DMS114 treated with DMSO at 0.1 percent for 48 hours (cell line): ENCODE results near the gene ITPRIPL2.

Experiments
- DNase-seq: peaks from one replicate; lab custom pipeline; 2025; ENCODE audit not compliant: unreplicated experiment; lab: John Stamatoyannopoulos, UW

ITPRIPL2 gene

DNA sequence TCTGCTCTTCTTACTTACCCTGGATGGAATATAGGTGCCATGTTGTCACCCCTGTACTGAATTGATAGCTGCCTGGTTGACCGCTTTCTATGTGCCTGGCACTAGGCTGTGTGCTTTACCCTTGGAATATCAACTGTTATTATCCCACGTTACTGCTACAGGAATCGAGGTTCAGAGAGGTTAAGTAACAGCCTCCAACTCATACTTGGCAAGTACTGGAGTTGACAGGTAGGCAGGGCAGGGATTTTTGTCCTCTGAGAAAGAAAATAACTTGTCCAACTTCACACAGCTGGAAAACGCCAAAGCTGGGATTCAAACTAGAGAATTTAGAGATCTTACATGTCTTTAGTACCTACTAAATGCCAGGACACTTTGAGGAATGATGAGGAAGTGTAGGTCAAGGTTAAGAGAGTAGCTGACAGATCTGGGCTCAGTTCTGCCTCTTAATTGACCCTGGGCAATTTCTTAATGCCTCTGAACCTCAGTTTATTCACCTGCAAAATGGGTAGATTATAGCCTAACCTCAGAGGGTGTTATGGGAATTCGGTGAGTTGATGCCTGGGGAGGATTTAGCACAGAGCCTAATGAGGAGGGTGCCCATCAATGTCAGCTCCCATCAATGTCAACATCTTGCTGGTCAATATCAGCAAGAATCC is 25.8 kb downstream of the ITPRIPL2 start:
- DNase-seq, result no peak

DNA sequence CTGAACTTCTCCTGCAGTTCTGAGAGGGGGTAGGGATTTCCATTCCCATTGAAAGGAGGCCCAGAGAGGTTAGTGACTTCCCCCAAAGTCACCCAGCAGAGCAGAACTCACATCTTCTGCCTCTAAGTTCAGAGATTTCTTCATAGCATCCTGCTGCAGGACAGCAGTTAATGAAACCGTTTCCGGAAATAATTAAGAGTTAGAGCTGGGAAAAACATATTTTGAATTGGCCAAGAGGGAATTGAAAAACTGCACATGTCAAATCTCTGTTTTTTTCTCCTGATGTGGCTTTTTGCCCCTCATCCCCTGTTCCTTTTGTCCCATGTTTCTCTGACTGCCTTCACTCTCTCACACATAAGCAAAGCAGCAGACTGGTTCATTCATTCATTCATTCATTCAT is 26.6 kb downstream of the ITPRIPL2 start:
- DNase-seq, result no peak

DNA sequence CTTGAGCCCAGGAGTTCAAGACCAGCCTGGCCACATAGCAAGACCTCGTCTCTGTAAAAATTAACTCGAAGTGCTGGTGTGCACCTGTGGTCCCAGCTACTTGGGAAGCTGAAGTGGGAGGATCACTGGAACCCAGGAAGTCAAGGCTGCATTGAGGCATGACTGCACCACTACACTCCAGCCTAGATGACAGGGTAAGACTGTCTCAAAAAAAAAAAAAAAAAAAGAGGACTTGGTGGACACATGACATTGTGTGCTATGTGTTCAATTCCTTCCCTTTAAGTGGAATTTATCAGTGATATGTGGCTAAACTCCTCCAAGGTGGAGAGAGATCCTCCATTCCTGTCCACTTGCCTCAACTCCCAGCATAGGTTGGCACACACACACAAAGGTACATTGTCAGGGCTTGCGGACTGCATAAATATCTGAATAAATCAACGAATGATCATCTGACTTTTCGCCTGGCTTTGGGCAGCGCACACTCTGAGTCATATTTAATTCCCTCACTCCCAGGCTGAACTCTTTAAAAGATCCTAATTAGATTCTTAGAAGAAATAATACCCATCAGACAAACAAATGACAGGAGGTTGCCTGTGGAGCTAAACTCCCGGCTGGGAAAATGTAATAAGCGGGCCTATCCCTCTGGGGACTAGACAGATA is 29.3 kb downstream of the ITPRIPL2 start:
- no peak for DNase-seq

DNA sequence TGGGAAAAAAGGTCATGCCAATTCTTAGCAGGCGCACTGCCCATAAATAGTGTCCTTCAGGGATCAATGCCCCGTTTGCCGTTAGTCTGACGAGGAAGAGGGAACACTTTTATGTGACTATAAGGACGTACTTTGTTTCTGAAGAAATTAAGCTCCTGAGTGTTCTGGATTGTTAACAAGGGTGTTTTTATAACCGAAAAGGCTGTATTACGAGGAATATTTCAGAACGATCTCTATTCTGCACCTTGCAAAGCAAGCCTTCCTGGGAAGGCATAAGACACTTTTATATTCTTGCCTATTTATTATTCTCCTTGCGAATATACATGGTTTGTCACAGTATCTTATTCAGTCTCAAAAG is 29.8 kb downstream of the ITPRIPL2 start:
- no peak for DNase-seq

DNA sequence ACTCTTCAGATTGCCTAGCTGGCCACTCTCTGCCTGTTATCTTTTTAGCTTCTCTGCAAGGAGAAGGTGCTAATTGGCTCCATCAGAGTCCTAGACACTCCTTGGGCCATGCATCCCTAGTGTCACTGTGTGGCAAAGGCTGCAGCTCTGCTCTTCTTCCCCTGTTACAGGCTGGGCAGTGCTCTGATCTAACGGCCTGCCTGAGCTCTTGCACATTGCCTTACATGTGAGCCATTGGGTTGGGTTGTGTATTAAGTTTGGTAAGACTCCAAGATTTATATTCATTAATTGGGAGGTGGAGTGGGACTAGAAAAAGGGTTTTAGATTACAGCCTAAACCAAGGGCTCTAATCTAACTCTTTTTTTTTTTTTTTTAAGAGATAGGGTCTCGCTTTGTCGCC is 31.2 kb downstream of the ITPRIPL2 start:
- DNase-seq, result no peak

DNA sequence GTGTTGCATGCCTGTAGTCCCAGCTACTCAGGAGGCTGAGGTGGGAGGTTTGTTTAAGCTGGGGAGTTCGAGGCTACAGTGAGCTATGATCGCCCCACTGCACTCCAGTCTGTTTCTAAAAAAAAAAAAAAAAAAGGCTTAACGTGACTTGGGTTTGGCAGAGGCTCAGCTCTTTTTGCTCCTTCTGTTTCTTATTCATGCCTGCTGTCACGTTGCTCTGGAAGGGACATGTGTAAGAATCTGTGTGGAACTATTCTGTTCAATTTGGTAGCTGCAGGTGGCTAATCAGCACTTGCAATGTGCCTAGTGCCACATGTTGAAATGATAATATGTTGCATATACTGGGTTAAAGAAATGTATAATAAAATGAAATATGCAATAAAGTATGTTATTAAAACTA is 33.4 kb downstream of the ITPRIPL2 start:
- no peak for DNase-seq

DNA sequence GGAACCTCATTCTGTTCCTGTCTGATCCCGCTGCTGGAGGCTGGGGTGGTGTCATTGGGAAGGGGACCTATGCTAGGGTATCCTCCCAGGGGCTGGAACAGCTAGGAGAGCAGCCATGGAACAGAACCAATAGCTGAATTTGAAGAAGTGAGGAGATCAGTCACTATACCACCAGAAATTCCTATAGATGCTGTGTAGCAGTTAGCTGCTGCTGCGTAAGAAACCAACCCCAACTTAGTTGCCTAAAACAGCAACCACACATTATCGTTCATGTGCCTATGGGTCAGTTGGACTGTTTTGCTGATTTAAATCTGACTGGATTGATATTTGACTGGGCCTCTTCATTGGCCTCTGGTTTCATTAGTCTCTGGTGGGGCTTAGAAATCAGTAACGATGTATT is 33.9 kb downstream of the ITPRIPL2 start:
- DNase-seq, result no peak

DNA sequence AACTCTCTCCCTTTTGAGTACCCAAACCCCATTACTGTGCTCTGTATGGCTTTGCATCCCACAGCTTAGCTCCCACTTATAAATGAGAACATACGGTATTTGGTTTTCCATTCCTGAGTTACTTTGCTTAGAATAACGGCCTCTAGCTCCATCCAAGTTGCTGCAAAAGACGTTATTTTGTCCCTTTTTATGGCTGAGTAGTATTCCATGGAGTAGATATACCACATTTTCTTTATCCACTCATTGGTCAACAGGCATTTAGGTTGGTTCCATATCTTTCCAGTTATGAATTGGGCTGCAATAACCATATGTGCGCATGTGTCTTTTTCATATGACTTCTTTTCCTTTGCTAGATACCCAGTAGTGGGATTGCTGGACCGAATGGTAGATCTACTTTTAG is 34.4 kb downstream of the ITPRIPL2 start:
- DNase-seq, result no peak

DNA sequence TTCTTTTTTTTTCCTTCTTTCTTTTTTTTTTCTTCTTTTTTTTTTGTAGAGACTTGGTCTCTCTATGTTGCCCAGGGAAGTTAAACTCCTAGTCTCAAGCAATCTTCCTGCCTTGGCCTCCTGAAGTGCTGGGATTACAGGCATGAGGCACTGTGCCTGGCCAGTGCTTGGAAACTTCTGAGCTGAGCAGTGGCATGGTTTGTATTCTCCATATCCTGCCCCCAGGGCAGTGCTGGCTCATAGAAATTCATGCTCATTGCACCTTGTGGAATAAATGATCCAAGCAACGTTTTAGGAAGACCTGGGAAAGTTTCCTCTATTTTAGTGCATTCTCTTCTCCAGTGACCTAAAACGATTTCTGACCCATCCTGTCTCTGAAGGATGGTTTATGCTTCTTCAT is 37.5 kb downstream of the ITPRIPL2 start:
- no peak for DNase-seq

DNA sequence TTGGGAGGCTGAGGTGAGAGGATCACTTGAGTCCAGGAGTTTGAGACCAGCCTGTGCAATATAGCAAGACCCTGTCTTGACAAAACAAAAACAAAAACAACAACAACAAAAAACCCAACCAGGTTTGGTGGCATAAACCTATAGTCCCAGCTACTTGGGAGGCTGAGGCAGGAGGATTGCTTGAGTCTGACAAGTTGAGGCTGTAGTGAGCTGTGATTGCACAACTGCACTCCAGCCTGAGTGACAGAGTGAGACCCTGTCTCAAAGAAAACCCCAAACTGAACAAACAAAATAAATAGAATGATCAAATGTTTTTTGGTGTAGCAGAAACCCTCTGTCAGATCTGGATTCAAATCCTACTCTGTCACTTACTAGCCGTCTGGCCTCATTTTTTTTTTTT is 38.3 kb downstream of the ITPRIPL2 start:
- DNase-seq, result no peak

DNA sequence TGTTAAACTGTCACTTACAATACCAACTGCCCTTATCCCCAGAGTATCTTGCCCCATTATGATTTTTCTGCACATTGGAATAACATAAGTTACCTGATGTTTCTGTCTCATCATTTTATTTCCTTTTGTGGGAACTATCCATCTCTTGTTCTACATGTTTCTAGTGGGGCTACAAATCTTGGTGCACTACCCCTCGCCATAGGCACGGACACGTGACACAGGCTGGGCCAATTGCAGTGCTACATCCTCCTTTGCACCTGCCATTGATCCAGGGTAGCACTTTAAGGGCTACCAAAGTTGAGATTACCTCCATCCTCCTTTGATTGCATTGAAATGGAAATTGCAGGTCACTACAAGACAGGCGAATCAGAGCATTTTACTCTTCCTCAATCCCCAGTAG is 40.1 kb downstream of the ITPRIPL2 start:
- DNase-seq, result no peak

DNA sequence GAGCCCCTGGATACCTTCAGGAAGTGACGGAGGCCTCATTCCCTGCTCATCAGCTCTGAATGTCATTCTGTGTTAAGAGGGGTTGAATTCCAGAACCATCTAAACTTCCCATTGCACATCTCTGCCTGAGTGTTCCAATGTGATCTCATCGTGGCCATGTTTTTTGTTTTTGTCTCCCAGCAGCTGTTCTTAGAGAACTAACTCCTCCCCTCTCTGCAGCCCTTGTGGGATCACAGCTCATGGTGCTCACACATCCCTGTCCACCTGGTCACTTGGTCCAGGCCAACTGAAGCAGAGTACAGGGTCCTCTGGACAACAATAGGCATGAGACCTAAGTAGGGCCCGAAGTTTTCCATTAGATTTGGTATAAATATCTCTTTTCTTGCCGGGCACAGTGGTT is 48.3 kb downstream of the ITPRIPL2 start:
- DNase-seq, result no peak

DNA sequence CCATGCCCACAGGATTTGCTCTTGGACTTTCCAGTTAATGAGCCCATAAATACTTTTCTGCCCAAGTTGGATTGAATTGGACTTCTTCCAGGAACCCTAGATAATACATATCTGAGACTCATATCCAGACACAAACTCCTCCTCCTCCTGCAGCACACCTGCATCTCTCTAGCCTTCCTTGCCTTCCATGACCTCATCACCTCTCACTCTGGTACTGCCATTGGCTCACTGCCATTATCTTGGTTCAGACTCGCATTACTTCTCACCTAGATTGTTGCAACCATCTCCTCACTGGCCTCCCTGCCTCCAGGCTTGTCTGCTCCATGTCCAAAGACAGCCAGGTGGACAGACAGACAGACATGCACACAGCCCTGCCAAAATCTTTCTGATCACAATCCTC is 49.5 kb downstream of the ITPRIPL2 start:
- DNase-seq, result no peak

DNA sequence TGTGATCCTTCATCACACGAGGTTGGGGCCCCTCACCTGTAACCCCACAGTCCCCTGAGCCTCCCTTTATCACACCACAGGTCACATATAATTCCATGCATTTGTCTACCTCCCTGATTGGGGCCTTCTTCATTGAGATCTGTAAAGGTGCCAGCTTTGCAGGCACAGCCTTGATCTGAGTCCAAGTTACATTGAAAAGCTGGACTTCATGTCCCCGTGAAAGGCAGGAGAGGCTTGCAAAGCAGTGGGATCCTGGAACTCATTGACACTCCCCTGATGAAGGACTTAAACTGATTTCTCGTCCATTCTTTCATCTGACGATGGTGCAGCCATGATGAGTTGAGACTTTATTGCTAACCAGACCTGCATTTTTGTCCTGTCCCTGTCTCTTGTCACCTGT is 50.5 kb downstream of the ITPRIPL2 start:
- no peak for DNase-seq

DNA sequence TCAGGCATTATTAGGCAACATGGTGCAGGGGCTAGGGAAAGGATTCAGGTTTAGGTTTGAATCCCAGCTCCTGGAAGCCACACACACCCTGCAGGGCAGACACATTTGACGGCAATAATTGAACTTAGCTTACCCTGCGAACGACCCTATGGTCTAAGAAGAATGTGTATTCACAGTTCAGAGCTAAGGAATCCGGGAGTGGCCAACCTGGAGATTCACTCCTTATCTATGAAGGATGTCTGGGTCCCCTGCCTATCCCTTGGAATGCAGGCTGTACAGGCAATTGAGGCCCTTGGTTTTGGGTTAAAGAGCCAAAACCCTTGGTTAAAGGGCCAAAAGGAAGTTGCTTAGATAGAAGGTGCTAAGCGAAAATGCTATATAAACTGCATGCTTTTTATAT is 51.3 kb downstream of the ITPRIPL2 start:
- no peak for DNase-seq

DNA sequence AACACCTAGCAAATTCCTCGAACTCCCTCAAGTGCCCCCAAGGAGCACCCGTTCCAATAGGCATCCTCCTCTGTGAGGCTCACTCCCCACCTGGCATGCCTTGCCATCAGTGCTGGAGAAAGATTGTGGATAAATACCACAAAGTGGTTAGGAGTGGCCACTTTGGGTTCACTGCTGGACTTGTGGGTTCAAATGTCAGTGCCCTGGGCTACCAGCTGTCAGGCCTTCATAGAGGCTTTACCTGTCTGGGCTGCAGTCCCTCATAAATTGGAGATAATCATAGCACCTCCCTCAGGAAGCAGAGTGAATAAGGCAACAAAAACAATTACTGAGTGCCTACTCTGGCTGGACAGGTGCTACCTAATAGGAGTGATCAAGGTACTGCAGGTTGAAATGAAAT is 52.7 kb downstream of the ITPRIPL2 start:
- DNase-seq, result no peak

DNA sequence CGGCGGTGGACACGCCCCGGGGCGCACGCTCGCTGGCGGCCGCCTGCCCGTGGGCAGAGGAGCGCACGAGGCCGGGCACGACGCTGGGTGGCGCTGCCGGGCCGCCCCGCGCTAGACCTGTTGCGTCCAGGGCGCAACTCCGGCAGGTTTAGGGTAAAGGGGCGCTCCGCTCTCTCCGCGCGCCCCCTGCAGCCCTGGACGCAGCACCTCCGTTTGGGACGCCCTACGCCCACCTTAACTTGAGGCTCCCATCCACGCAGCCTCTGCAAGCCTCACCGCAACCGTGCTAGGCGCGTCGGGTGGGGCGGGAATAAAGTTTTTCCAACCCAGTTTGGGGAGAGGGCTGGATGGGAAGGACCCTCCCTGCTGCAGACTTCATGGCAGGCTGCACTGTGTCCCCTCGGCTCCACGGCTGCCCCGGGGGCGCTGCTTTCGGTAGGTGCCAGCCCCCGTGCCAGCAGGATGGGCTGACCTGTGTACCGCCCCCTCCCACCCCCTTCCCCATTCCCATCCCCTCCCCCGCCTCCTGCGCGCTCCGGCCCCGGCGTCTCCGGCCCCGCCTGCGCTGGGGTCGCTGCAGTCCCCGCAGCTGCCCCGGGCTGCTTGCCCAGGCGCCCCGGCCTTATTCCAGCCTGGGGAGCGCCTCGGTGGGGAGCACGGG is 54.1 kb downstream of the ITPRIPL2 start, which contains the start of gene SYT17:
TSS of gene SYT17 (plus strand) at position 531 of the 661 bp plus-strand sequence. CDS start 407 bp downstream, outside the sequence.
- peak; percentile 34 for DNase-seq

DNA sequence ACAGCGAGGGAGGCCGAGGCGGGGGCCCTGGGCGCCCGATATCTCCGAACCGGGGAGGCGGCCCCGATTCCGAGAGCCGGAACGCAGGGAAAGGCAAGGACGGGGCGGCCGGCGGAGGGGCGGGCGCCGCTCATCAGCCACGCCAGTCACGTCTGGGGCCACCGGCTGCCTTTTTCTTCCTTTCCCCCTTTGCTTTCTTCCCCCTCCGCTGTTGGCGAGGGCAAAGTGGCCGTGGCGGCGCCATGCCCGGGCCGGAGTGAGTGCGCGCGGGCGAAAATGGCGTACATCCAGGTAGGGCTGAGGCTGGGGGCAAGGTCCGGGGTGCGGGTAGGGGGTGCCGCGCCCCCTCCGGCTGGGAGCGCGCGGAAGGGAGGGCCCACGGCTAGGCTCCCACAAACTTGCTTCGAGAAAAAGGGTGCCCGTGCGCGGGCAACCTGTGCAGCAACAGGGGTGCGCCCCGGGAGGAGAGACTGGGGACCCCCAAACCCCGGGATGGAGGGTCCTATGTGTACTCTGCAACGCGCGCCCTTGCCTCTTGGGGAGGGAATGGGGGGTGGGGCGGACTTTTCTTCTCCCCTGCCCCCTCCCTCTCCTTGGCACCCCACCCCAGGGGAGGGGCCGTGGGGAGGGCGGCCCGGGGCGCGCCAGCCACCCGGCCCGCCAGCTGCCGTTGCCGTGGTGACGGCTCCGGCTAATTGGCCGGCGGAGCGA is 54.8 kb downstream of the ITPRIPL2 start:
- DNase-seq, result no peak

DNA sequence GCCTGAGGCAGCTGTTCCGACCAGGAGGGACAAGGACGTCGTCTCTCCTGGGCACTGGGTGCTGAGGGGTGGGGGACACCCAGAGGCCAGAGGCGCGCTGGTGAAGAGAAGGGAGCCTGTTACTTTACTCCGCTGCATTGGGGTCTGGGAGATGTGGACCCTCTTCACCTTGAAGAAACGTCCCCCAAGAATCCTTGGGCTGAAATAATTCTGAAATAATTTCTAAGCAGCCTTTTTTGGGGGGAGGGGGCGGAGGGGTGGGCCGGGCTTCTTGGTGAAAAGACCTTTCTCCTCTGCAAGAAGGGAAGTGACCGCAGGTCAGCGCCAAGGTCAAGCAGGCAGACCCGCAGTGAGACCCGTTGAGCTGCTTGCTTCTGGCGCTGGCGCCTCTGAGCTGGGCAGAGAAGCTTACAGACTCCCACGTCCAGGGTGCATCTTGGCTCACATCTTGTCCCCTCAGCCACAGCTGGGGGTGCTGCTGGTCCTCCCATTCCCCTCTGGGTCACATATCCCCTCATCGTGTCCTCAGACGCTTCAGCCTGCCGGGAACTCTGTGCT is 55.4 kb downstream of the ITPRIPL2 start:
- DNase-seq, result no peak

DNA sequence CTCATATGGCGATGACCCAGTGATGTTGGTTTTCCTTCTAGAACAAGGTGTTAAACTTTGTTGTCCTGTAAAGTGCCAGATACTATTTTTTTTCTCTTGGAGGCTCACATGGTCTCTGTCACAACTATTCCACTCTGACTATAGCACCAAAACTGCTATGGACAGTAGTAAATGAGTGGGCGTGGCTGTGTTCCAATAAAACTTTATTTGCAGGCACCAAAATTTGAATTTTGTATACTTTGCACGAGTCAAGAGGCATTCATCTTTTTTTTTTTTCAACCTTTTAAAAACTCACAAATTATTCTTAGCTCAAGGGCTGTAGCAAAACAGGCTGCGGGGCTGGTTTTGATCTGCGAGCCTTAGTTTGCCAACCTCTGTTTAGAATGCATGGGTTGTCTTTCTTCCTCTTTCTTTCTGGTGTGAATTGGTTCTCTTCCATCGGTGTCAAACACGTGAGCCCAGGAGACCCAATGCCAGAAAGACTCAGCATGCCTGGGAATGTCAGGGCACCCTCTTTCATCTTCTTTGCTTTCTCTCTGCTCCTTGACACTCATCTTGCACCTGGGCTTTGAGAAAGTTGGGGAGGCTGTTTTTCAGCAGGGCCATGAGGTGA is 56.4 kb downstream of the ITPRIPL2 start:
- DNase-seq, result no peak
